ENCODE data around the gene ARHGAP44. TPM values are rescaled to one million over a fixed set of nuclear protein-coding genes. Genes with fewer than 3 reads are reported as not detected.
"Not testable (repeated sequence)": the region's sequence is repeated elsewhere in the genome, so short reads cannot be mapped to it uniquely, and the experiment has no call there.

ARHGAP44 gene
- total RNA-seq, 1 donor, result not detected

- no peak overlapping the region for H3K4me3 ChIP-seq (ENCODE audit: low read length)
- H3K4me1 ChIP-seq (ENCODE audit: insufficient read depth, low read length), result no peaks in the 10 kb centered on the region
- no peaks in the 10 kb centered on the region for H3K9me3 ChIP-seq (ENCODE audit: low read depth, low read length)
- H3K27me3 ChIP-seq (ENCODE audit: insufficient read depth, low read length), result no peaks in the 10 kb centered on the region
Observed at GRCh38 chr17:12953156-12953555, 163.9 kb downstream of the ARHGAP44 start.

GRCh38 chr17:12955521-12955920, 166.2 kb downstream of the ARHGAP44 start:
- no peak overlapping the region for H3K4me3 ChIP-seq (ENCODE audit: low read length)
- H3K27me3 ChIP-seq (ENCODE audit: insufficient read depth, low read length), result no peaks in the 10 kb centered on the region
- H3K9me3 ChIP-seq (ENCODE audit: low read depth, low read length), result no peaks in the 10 kb centered on the region
- no peaks in the 10 kb centered on the region for H3K4me1 ChIP-seq (ENCODE audit: insufficient read depth, low read length)

- no peaks in the 10 kb centered on the region for H3K9me3 ChIP-seq (ENCODE audit: low read depth, low read length)
- no peaks in the 10 kb centered on the region for H3K4me1 ChIP-seq (ENCODE audit: insufficient read depth, low read length)
- H3K27me3 ChIP-seq (ENCODE audit: insufficient read depth, low read length), result no peaks in the 10 kb centered on the region
- no peak overlapping the region for H3K4me3 ChIP-seq (ENCODE audit: low read length)
Observed at GRCh38 chr17:12958786-12959185, 169.5 kb downstream of the ARHGAP44 start.

- Histone ChIP-seq H3K4me3 (ENCODE audit: low read length) (no peak overlapping the region), H3K9me3 (ENCODE audit: low read depth, low read length) (no peaks in the 10 kb centered on the region), H3K27me3 (ENCODE audit: insufficient read depth, low read length) (no peaks in the 10 kb centered on the region), H3K4me1 (ENCODE audit: insufficient read depth, low read length) (no peaks in the 10 kb centered on the region)
Observed at GRCh38 chr17:12959441-12959840, 170.1 kb downstream of the ARHGAP44 start.

- Histone ChIP-seq H3K9me3 (ENCODE audit: low read depth, low read length) (no peaks in the 10 kb centered on the region), H3K27me3 (ENCODE audit: insufficient read depth, low read length) (no peaks in the 10 kb centered on the region), H3K4me3 (ENCODE audit: low read length) (no peak overlapping the region), H3K4me1 (ENCODE audit: insufficient read depth, low read length) (no peaks in the 10 kb centered on the region)
Observed at GRCh38 chr17:12961655-12962054, 172.4 kb downstream of the ARHGAP44 start.

GRCh38 chr17:12963505-12963904, 174.2 kb downstream of the ARHGAP44 start:
- H3K4me1 ChIP-seq (ENCODE audit: insufficient read depth, low read length), result no peaks in the 10 kb centered on the region
- H3K9me3 ChIP-seq (ENCODE audit: low read depth, low read length), result no peaks in the 10 kb centered on the region
- no peaks in the 10 kb centered on the region for H3K27me3 ChIP-seq (ENCODE audit: insufficient read depth, low read length)
- H3K4me3 ChIP-seq (ENCODE audit: low read length), result no peak overlapping the region

- Histone ChIP-seq H3K4me3 (ENCODE audit: low read length) (no peak overlapping the region), H3K9me3 (ENCODE audit: low read depth, low read length) (no peaks in the 10 kb centered on the region), H3K4me1 (ENCODE audit: insufficient read depth, low read length) (no peaks in the 10 kb centered on the region), H3K27me3 (ENCODE audit: insufficient read depth, low read length) (no peaks in the 10 kb centered on the region)
Observed at GRCh38 chr17:12964162-12964561, 174.9 kb downstream of the ARHGAP44 start.

- no peaks in the 10 kb centered on the region for H3K9me3 ChIP-seq (ENCODE audit: low read depth, low read length)
- H3K27me3 ChIP-seq (ENCODE audit: insufficient read depth, low read length), result no peaks in the 10 kb centered on the region
- no peaks in the 10 kb centered on the region for H3K4me1 ChIP-seq (ENCODE audit: insufficient read depth, low read length)
- no peak overlapping the region for H3K4me3 ChIP-seq (ENCODE audit: low read length)
Observed at GRCh38 chr17:12964840-12965239, 175.5 kb downstream of the ARHGAP44 start.

GRCh38 chr17:12965988-12966387, 176.7 kb downstream of the ARHGAP44 start:
- Histone ChIP-seq H3K9me3 (ENCODE audit: low read depth, low read length) (no peaks in the 10 kb centered on the region), H3K4me3 (ENCODE audit: low read length) (no peak overlapping the region), H3K27me3 (ENCODE audit: insufficient read depth, low read length) (no peaks in the 10 kb centered on the region), H3K4me1 (ENCODE audit: insufficient read depth, low read length) (no peaks in the 10 kb centered on the region)

GRCh38 chr17:12966413-12966812, 177.1 kb downstream of the ARHGAP44 start:
- no peaks in the 10 kb centered on the region for H3K27me3 ChIP-seq (ENCODE audit: insufficient read depth, low read length)
- H3K9me3 ChIP-seq (ENCODE audit: low read depth, low read length), result no peaks in the 10 kb centered on the region
- H3K4me1 ChIP-seq (ENCODE audit: insufficient read depth, low read length), result no peaks in the 10 kb centered on the region
- H3K4me3 ChIP-seq (ENCODE audit: low read length), result no peak overlapping the region

GRCh38 chr17:12967962-12968361, 178.7 kb downstream of the ARHGAP44 start:
- Histone ChIP-seq H3K9me3 (ENCODE audit: low read depth, low read length) (no peaks in the 10 kb centered on the region), H3K4me1 (ENCODE audit: insufficient read depth, low read length) (no peaks in the 10 kb centered on the region), H3K4me3 (ENCODE audit: low read length) (no peak overlapping the region), H3K27me3 (ENCODE audit: insufficient read depth, low read length) (no peaks in the 10 kb centered on the region)

- no peak overlapping the region for H3K4me3 ChIP-seq (ENCODE audit: low read length)
- H3K27me3 ChIP-seq (ENCODE audit: insufficient read depth, low read length), result peaks cover 5% of the 10 kb centered on the region
- H3K4me1 ChIP-seq (ENCODE audit: insufficient read depth, low read length), result no peaks in the 10 kb centered on the region
- no peaks in the 10 kb centered on the region for H3K9me3 ChIP-seq (ENCODE audit: low read depth, low read length)
Observed at GRCh38 chr17:12973496-12974004, 184.3 kb downstream of the ARHGAP44 start.

- no peak overlapping the region for H3K4me3 ChIP-seq (ENCODE audit: low read length)
- no peaks in the 10 kb centered on the region for H3K4me1 ChIP-seq (ENCODE audit: insufficient read depth, low read length)
- H3K9me3 ChIP-seq (ENCODE audit: low read depth, low read length), result no peaks in the 10 kb centered on the region
- peaks cover 5% of the 10 kb centered on the region for H3K27me3 ChIP-seq (ENCODE audit: insufficient read depth, low read length)
Observed at GRCh38 chr17:12974005-12974531, 184.8 kb downstream of the ARHGAP44 start.

- Histone ChIP-seq H3K9me3 (ENCODE audit: low read depth, low read length) (no peaks in the 10 kb centered on the region), H3K4me1 (ENCODE audit: insufficient read depth, low read length) (no peaks in the 10 kb centered on the region), H3K4me3 (ENCODE audit: low read length) (no peak overlapping the region), H3K27me3 (ENCODE audit: insufficient read depth, low read length) (peaks cover 5% of the 10 kb centered on the region)
Observed at GRCh38 chr17:12977008-12977751, 187.9 kb downstream of the ARHGAP44 start.

- H3K27me3 ChIP-seq (ENCODE audit: insufficient read depth, low read length); H3K4me3 ChIP-seq (ENCODE audit: low read length); H3K9me3 ChIP-seq (ENCODE audit: low read depth, low read length); H3K4me1 ChIP-seq (ENCODE audit: insufficient read depth, low read length): not testable (repeated sequence)
Observed at GRCh38 chr17:12978787-12979186, 189.5 kb downstream of the ARHGAP44 start.

- Histone ChIP-seq H3K27me3 (ENCODE audit: insufficient read depth, low read length) (no peaks in the 10 kb centered on the region), H3K4me1 (ENCODE audit: insufficient read depth, low read length) (no peaks in the 10 kb centered on the region), H3K4me3 (ENCODE audit: low read length) (no peak overlapping the region), H3K9me3 (ENCODE audit: low read depth, low read length) (no peaks in the 10 kb centered on the region)
Observed at GRCh38 chr17:12979246-12979645, 189.9 kb downstream of the ARHGAP44 start.

Data from mononuclear cell (primary cell).